NCI-H128 (cell line): ENCODE measurements around the gene RBM18.

Experiments
- DNase-seq: peaks from one replicate; lab custom pipeline; 2025; ENCODE audit not compliant: unreplicated experiment; lab: John Stamatoyannopoulos, UW

The RBM18 gene

GRCh38 chr9:122223435-122223834 is 41.2 kb downstream of the RBM18 start:
- DNase-seq: no peak

GRCh38 chr9:122222791-122223190 is 41.8 kb downstream of the RBM18 start:
- DNase-seq: no peak

GRCh38 chr9:122221183-122221811 is 43.3 kb downstream of the RBM18 start:
- DNase-seq: no peak

- no peak for DNase-seq
Observed at GRCh38 chr9:122220673-122221182, 43.9 kb downstream of the RBM18 start.

GRCh38 chr9:122219856-122220672 is 44.6 kb downstream of the RBM18 start:
- no peak for DNase-seq

- no peak for DNase-seq
Observed at GRCh38 chr9:122218935-122219855, 45.4 kb downstream of the RBM18 start.

GRCh38 chr9:122218071-122218934 is 46.3 kb downstream of the RBM18 start:
- DNase-seq: no peak

GRCh38 chr9:122217640-122218039 is 47.0 kb downstream of the RBM18 start:
- no peak for DNase-seq

- DNase-seq: no peak
Observed at GRCh38 chr9:122216798-122217418, 47.7 kb downstream of the RBM18 start.

- DNase-seq: no peak
Observed at GRCh38 chr9:122216138-122216797, 48.4 kb downstream of the RBM18 start.

GRCh38 chr9:122215663-122216062 is 49.0 kb downstream of the RBM18 start:
- DNase-seq: no peak

GRCh38 chr9:122214507-122214906 is 50.1 kb downstream of the RBM18 start:
- no peak for DNase-seq

GRCh38 chr9:122213589-122214413 is 50.8 kb downstream of the RBM18 start:
- DNase-seq: peak; percentile 81

- no peak for DNase-seq
Observed at GRCh38 chr9:122213102-122213588, 51.5 kb downstream of the RBM18 start.

- no peak for DNase-seq
Observed at GRCh38 chr9:122212473-122213004, 52.1 kb downstream of the RBM18 start.

- no peak for DNase-seq
Observed at GRCh38 chr9:122209451-122209850, 55.2 kb downstream of the RBM18 start.

GRCh38 chr9:122207096-122207495 is 57.5 kb downstream of the RBM18 start:
- no peak for DNase-seq
